SK-N-SH treated with all-trans-retinoic acid at 6 μM for 48 hours (cell line): Measurements from ENCODE around the gene SLC25A29.

ENCODE experiments used
- ATAC-seq: fragments of 200-7000 bp; cut with Tn5 transposase; 3 replicates; pipeline ENCODE4 v1.9.1; 2020; ENCODE audit warnings: mild to moderate bottlenecking, moderate library complexity
- BACH2 ChIP-seq: fragments of 250-450 bp; sonication (Bioruptor Pico); IDR thresholded peaks from 2 replicates; pipeline ENCODE4 v1.9.0; 2021; ENCODE audit warnings: mild to moderate bottlenecking, borderline replicate concordance
- CREB5 ChIP-seq: fragments of 250-450 bp; sonication (Bioruptor Pico); IDR thresholded peaks from 2 replicates; pipeline ENCODE4 v1.5.1; 2020; ENCODE audit warnings: low read depth, mild to moderate bottlenecking, moderate library complexity
- CSDC2 ChIP-seq: fragments of 250-450 bp; sonication (Bioruptor Pico); IDR thresholded peaks from 2 replicates; pipeline ENCODE4 v1.5.0; 2020; ENCODE audit warnings: mild to moderate bottlenecking, moderate library complexity
- ESRRG ChIP-seq: fragments of 250-450 bp; sonication (Bioruptor Pico); IDR thresholded peaks from 2 replicates; pipeline ENCODE4 v1.6.1; 2021; ENCODE audit warnings: mild to moderate bottlenecking
- ISL1 ChIP-seq: fragments of 250-450 bp; sonication (Bioruptor Pico); IDR thresholded peaks from 2 replicates; pipeline ENCODE4 v2.1.2; 2022; ENCODE audit warnings: mild to moderate bottlenecking, moderate library complexity
- OSR1 ChIP-seq: fragments of 250-450 bp; sonication (Bioruptor Pico); IDR thresholded peaks from 2 replicates; pipeline ENCODE4 v1.8.0; 2022; ENCODE audit warnings: moderate library complexity, mild to moderate bottlenecking, inconsistent platforms
- PATZ1 ChIP-seq: fragments of 250-450 bp; sonication (Bioruptor Pico); IDR thresholded peaks from 2 replicates; pipeline ENCODE4 v1.8.0; 2020; ENCODE audit warnings: mild to moderate bottlenecking, moderate library complexity, borderline replicate concordance
- POU6F1 ChIP-seq: fragments of 250-450 bp; sonication (Bioruptor Pico); IDR thresholded peaks from 2 replicates; pipeline ENCODE4 v1.8.0; 2021; ENCODE audit warnings: low read depth, mild to moderate bottlenecking, moderate library complexity, borderline replicate concordance
- PPARA ChIP-seq: fragments of 250-450 bp; sonication (Bioruptor Pico); IDR thresholded peaks from 2 replicates; pipeline ENCODE4 v1.5.0; 2020; ENCODE audit warnings: mild to moderate bottlenecking, borderline replicate concordance
- TCF4 ChIP-seq: fragments of 250-450 bp; sonication (Bioruptor Pico); IDR thresholded peaks from 2 replicates; pipeline ENCODE4 v1.8.0; 2021; ENCODE audit warnings: mild to moderate bottlenecking, moderate library complexity, borderline replicate concordance
- TOX ChIP-seq: fragments of 250-450 bp; sonication (Bioruptor Pico); IDR thresholded peaks from 2 replicates; pipeline ENCODE4 v1.8.0; 2021; ENCODE audit warnings: mild to moderate bottlenecking, moderate library complexity, borderline replicate concordance
- ZFP3 ChIP-seq: fragments of 250-450 bp; sonication (Bioruptor Pico); IDR thresholded peaks from 2 replicates; pipeline ENCODE4 v1.5.0; 2020; ENCODE audit warnings: mild to moderate bottlenecking, moderate library complexity
- ZFP30 ChIP-seq: fragments of 450-650 bp; formaldehyde crosslinking; IDR thresholded peaks from 2 replicates; pipeline ENCODE4 v1.5.0; 2022; ENCODE audit warnings: mild to moderate bottlenecking, moderate library complexity
- ZNF565 ChIP-seq: fragments of 450-650 bp; formaldehyde crosslinking; conservative IDR thresholded peaks from 2 replicates; pipeline ENCODE4 v1.5.0; 2020; ENCODE audit warnings: low read depth, mild to moderate bottlenecking, moderate library complexity
- ZNF70 ChIP-seq: fragments of 450-650 bp; formaldehyde crosslinking; IDR thresholded peaks from 2 replicates; pipeline ENCODE4 v1.5.0; 2020; ENCODE audit warnings: mild to moderate bottlenecking, moderate library complexity
- TF ChIP-seq, protein P1 (sequence below): fragments of 250-450 bp; sonication (Bioruptor Pico); IDR thresholded peaks from 2 replicates; pipeline ENCODE4 v1.5.0; 2020; ENCODE audit warnings: mild to moderate bottlenecking, moderate library complexity
- TF ChIP-seq, protein P2 (sequence below): fragments of 250-450 bp; sonication (Bioruptor Pico); IDR thresholded peaks from 2 replicates; pipeline ENCODE4 v1.5.1; 2021; ENCODE audit warnings: mild to moderate bottlenecking, moderate library complexity

The SLC25A29 gene

GRCh38 chr14:100330007-100330344 lies 23.7 kb upstream of the SLC25A29 start (continued):
- TF ChIP-seq, protein P1, sequence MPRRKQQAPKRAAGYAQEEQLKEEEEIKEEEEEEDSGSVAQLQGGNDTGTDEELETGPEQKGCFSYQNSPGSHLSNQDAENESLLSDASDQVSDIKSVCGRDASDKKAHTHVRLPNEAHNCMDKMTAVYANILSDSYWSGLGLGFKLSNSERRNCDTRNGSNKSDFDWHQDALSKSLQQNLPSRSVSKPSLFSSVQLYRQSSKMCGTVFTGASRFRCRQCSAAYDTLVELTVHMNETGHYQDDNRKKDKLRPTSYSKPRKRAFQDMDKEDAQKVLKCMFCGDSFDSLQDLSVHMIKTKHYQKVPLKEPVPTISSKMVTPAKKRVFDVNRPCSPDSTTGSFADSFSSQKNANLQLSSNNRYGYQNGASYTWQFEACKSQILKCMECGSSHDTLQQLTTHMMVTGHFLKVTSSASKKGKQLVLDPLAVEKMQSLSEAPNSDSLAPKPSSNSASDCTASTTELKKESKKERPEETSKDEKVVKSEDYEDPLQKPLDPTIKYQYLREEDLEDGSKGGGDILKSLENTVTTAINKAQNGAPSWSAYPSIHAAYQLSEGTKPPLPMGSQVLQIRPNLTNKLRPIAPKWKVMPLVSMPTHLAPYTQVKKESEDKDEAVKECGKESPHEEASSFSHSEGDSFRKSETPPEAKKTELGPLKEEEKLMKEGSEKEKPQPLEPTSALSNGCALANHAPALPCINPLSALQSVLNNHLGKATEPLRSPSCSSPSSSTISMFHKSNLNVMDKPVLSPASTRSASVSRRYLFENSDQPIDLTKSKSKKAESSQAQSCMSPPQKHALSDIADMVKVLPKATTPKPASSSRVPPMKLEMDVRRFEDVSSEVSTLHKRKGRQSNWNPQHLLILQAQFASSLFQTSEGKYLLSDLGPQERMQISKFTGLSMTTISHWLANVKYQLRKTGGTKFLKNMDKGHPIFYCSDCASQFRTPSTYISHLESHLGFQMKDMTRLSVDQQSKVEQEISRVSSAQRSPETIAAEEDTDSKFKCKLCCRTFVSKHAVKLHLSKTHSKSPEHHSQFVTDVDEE (CRISPR knock-in tag): no peak
- TF ChIP-seq TOX (CRISPR knock-in tag) (no peak), ESRRG (no peak), ISL1 (CRISPR knock-in tag) (no peak), BACH2 (CRISPR knock-in tag) (no peak), ZFP30 (CRISPR knock-in tag) (no peak)
- TF ChIP-seq, protein P2, sequence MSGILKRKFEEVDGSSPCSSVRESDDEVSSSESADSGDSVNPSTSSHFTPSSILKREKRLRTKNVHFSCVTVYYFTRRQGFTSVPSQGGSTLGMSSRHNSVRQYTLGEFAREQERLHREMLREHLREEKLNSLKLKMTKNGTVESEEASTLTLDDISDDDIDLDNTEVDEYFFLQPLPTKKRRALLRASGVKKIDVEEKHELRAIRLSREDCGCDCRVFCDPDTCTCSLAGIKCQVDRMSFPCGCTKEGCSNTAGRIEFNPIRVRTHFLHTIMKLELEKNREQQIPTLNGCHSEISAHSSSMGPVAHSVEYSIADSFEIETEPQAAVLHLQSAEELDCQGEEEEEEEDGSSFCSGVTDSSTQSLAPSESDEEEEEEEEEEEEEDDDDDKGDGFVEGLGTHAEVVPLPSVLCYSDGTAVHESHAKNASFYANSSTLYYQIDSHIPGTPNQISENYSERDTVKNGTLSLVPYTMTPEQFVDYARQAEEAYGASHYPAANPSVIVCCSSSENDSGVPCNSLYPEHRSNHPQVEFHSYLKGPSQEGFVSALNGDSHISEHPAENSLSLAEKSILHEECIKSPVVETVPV (CRISPR knock-in tag): no peak

DNA sequence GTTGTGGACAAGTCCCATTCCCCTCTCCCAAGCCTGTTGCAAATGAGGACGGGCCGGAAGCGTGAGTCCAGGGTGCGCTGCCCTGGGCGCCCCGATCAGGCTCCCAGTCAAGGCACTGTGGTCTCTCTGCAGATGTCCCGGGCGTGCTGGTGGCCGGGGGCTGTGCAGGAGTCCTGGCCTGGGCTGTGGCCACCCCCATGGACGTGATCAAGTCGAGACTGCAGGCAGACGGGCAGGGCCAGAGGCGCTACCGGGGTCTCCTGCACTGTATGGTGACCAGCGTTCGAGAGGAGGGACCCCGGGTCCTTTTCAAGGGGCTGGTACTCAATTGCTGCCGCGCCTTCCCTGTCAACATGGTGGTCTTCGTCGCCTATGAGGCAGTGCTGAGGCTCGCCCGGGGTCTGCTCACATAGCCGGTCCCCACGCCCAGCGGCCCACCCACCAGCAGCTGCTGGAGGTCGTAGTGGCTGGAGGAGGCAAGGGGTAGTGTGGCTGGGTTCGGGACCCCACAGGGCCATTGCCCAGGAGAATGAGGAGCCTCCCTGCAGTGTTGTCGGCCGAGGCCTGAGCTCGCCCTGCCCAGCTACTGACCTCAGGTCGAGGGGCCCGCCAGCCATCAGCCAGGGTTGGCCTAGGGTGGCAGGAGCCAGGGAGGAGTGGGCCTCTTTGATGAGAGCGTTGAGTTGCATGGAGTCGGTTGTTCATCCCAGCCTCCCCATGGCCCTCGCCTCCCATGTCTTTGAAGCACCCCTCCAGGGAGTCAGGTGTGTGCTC lies 23.2 kb upstream of the SLC25A29 start:
- no peak for ATAC-seq
- TF ChIP-seq PPARA (CRISPR knock-in tag) (no peak), CREB5 (no peak), POU6F1 (CRISPR knock-in tag) (no peak), PATZ1 (CRISPR knock-in tag) (no peak), ISL1 (CRISPR knock-in tag) (no peak)
- TF ChIP-seq, protein P1 (CRISPR knock-in tag): no peak

- no peak for ATAC-seq
- no peak for TF ChIP-seq CSDC2 (CRISPR knock-in tag)
- TF ChIP-seq ISL1 (CRISPR knock-in tag): no peak
- TF ChIP-seq TCF4 (CRISPR knock-in tag): no peak
- no peak for TF ChIP-seq ZNF565 (CRISPR knock-in tag)
- no peak for TF ChIP-seq ZFP30 (CRISPR knock-in tag)
- no peak for TF ChIP-seq OSR1 (CRISPR knock-in tag)
- no peak for TF ChIP-seq ESRRG
- TF ChIP-seq CREB5: no peak
- TF ChIP-seq ZNF70 (CRISPR knock-in tag): no peak
- TF ChIP-seq ZFP3 (CRISPR knock-in tag): no peak
- TF ChIP-seq, protein P2 (CRISPR knock-in tag): no peak
- no peak for TF ChIP-seq POU6F1 (CRISPR knock-in tag)
Observed at GRCh38 chr14:100328495-100329163, 22.4 kb upstream of the SLC25A29 start.
